GM12878 (cell line): Measurements from ENCODE around the gene HADH.

Experiments used
- ATF7 ChIP-seq: fragments of 450-650 bp; IDR thresholded peaks from 2 replicates; pipeline ENCODE4 v1.6.1; 2016; ENCODE audit warnings: low read depth, mild to moderate bottlenecking
- CTCF ChIP-seq, 3 experiments: IDR thresholded peaks in 2 of 3; conservative IDR thresholded peaks in 1 of 3; 2 replicates each; pipeline ENCODE4 v1.5.1; 2011; ENCODE audit warnings: low read depth in 3 of 3, low read length in 3 of 3, mild to moderate bottlenecking in 3 of 3, control low read depth in 2 of 3, moderate library complexity in 2 of 3, inconsistent platforms in 1 of 3, mixed read lengths in 1 of 3; ENCODE audit not compliant: control insufficient read depth in 2 of 3, insufficient read depth in 1 of 3; ENCODE audit errors: extremely low read depth in 1 of 3
- SMC3 ChIP-seq: IDR thresholded peaks from 2 replicates; pipeline ENCODE4 v1.6.1; 2011; ENCODE audit warnings: low read length, improper control_type of control experiment, borderline replicate concordance

GRCh38 chr4:107950746-107951540 is 38.7 kb upstream of the HADH start:
- no peak for TF ChIP-seq CTCF (IDR thresholded peaks at IDR 0.05 in 2 of 3, conservative IDR thresholded peaks at IDR 0.05 in 1 of 3; ENCODE audit: control insufficient read depth in 2 of 3, extremely low read depth in 1 of 3, insufficient read depth in 1 of 3, low read depth in 3 of 3, low read length in 3 of 3)
- no peak for TF ChIP-seq ATF7
- no peak for TF ChIP-seq SMC3
